HG03565 (cell line): ENCODE data around the gene RPS19BP1.

Experiments
- ATAC-seq: cut with Tn5 transposase; IDR thresholded peaks from one replicate; pipeline ENCODE4 v1.9.1; 2021; ENCODE audit warnings: mild to moderate bottlenecking, moderate library complexity; ENCODE audit not compliant: unreplicated experiment

RPS19BP1 gene

GRCh38 chr22:39559456-39560105 is 27.0 kb upstream of the RPS19BP1 start:
- no peak for ATAC-seq

GRCh38 chr22:39558950-39559349 is 26.4 kb upstream of the RPS19BP1 start:
- ATAC-seq, result no peak

DNA sequence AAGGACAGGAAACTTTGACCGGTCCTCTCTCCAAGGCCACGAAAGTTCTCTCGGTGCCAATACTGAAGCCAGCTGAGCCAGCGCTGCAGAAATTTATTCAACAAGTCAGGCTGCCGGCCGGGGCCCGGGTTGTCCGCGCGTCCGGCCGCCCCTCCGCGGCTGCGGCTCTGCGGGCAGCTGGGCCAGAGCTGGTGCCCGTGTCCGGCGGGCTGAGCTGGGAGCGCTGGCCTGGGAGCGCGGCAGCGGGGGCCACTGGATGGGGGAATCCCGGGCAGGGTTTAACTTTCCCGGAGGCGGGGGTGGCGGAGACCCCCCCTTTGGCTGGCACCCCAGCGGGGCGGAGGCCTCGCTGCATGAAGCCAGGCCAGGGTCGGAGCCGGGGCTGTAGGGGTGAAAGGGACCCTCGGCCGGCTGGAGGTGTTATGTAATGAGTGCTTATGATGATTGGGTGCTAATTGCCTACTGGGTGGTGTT is 25.7 kb upstream of the RPS19BP1 start:
- no peak for ATAC-seq

DNA sequence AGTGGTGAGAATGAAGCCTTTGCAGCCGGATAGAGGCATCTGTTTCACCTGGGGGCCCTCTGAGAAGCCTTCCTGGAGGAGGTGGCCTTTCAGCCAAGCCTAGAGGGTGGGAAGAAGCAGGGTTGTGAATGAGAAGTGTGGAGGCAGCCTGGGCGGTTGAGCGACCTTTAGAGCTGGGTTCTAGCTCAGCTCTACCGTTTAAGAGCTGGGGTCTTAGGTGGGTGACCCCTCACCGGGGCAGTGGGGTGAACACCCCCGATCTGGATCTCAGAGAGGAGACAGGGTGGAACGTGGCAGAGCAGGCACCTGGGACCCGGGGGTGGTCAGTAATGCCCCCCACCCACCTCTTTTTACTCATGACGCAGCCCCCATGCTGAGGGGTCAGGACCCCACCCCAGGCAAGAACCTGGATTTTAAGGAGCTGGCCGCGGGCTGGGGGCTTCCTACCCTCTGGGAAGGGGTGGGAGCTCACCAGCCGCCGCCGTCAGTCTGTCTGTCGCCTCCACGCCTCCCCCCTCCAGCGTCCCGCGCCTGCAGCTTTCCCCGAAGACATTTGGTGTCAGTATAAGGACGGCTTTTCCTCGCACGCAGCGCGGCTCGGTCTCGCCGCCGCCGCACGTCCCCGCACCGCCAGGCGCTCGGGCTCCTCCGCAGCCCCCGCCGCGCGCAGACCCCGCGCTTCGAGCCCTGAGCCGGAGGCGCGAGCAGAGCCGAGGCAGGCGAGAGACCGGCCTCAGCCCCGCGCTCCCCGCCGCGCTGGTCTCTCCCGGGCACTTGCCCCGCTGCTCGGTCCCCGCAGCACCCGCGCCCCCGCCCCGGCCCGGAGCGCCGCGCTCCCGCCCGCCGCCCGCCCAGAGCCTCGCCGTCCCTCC is 24.7 kb upstream of the RPS19BP1 start:
- no peak for ATAC-seq

- no peak for ATAC-seq
These were observed 21.6 kb upstream of the RPS19BP1 start for GRCh38 chr22:39554151-39554550.

DNA sequence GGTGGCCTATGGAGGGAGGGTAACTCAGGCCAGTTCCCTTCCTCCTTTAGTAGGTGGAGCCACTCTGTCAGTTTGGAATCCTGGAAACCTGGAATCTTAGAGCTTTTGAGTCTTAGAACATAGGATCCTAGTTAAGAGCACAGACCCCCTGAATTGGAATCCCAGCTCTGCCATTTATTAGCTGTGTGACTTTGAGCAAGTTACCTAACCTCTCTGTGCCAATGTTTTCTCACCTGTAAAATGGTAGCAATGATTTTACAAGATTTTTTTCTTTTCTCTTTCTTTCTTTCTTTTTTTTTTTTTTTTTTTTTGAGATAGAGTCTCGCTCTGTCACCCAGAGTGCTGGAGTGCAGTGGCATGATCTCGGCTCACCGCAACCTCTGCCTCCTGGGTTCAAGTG is 20.9 kb upstream of the RPS19BP1 start:
- no peak for ATAC-seq

DNA sequence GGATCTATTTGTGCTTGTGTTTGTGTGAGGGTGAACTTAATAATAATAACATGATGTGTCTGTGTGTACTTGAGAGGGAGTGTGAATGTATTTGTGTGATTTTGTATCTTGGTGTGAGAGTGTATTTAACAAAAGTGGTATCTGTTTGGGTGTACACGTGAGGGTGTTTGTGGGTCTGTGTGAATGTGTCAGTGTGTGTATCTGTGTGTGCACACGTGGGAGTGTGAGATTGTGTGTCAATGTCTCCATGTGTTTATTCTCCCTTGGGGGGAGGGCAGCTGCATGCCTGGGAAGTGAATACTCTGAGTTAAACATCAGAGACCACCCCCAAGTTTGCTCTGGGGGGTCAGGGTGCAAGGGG is 15.0 kb upstream of the RPS19BP1 start:
- ATAC-seq, result no peak

- ATAC-seq, result no peak
These were observed 14.5 kb upstream of the RPS19BP1 start for GRCh38 chr22:39546889-39547586.

- ATAC-seq, result no peak
These were observed 13.1 kb upstream of the RPS19BP1 start for GRCh38 chr22:39545386-39546365.

- no peak for ATAC-seq
These were observed 10.5 kb upstream of the RPS19BP1 start for GRCh38 chr22:39543095-39543494.

- no peak for ATAC-seq
These were observed 5.4 kb upstream of the RPS19BP1 start for GRCh38 chr22:39537975-39538374.

DNA sequence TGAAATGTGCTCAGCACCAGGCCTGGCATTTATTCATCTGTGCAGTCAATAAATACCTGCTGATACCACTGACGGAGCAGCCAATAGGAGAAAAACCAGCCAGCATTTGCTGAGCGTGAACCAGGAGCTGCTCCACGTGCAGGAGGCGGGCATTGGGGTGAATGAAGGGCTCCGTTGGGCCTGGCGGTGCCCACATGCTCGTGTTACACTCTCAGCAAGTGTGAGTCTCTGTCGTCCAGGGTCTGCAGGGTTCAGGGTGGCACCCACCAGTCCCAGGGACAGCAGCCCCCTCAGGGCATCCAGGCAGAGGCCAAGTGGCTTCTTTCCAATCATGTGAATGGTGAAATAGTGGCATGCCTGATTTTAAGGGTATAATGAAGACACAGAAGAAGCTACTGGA is 4.2 kb upstream of the RPS19BP1 start:
- no peak for ATAC-seq

DNA sequence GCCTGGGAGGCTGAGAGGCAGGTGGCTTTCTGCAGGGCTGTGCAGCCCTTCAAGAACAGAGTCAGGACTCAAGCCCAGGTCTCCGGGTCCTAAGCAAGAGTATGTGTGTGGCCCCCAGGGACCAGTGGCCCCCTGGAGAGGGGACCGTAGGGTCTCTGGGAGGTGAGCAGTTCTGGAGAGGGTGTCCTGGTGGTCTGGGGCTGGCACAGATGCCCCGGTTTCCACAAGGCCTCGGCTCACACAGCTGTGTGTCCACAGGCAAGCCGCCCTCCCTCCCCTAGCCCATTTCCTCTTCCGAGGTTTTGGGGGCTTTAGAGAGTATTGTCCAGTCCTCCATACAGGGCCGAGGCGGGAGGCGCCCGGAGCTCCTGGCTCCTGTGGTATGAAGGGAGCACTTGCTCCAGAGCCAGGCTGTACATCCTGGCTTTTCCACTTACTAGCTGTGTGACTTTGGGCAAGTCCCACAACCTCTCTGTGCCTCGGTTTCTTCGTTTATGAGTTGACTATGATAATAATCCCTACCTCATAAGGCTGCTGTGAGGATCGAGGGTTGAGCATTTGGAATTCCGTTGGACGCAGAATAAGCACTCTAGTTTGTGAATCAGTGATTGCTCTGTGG is 3.4 kb upstream of the RPS19BP1 start:
- ATAC-seq, result no peak

GRCh38 chr22:39535357-39535725 is 2.8 kb upstream of the RPS19BP1 start:
- ATAC-seq, result no peak

- no peak for ATAC-seq
These were observed 2.2 kb upstream of the RPS19BP1 start for GRCh38 chr22:39534591-39535356.

DNA sequence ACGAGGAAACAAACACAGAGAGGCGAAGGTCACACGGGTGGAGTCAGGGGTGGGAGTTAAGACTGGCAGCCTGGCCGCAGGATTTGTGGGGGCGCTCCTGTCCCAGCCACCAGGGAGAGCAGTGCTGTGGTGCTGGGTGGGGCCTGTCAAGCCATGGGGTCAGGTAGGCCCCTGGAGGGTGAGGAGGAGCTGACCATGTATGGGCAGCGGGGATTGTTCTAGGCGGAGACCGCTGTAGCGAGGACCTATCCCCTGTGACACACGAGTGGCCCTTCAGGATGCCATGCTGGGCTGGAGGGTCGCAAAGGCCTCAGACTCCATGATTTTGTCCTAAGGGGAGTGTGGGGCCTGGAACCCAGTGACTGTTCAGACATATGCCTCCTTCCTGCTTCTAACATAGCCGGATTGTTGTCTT is 1.6 kb upstream of the RPS19BP1 start:
- ATAC-seq, result no peak

DNA sequence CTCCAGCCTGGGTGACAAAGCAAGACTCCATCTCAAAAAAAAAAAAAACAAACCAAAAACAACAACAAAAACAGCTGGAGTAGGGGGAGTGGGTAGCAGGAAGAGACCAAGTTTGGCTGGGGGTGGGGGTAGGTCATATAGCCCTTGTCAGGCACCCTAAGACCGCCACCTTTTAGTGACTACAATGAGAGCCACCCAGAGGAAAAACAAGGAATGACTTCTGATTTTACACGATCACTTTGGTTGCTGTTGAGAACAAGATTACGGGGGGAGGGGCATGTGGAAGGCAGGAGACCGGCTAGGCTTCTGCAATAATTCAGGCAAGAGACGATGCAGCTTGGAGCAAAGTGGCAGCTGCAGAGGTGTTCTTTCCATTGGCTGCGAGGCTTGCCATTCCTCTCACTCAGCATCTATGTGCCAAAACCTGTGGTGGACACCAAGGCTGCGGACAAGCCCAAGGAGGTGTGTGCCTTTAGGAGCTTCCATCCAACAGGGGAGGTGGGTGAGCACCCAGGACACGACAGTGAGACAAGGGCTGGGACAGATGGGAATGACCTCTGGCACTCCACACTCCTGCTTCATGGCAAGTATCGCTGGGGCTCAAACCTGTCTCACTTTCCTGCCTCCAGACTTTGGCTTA is 1.7 kb downstream of the RPS19BP1 start:
- ATAC-seq, result no peak

GRCh38 chr22:39530116-39530515 is 2.4 kb downstream of the RPS19BP1 start:
- no peak for ATAC-seq

GRCh38 chr22:39529487-39529851 is 3.1 kb downstream of the RPS19BP1 start:
- ATAC-seq, result no peak
